GM12891 (cell line): ENCODE results near the gene GFRA1.

Source experiments
- DNase-seq: peaks from one replicate; pipeline ENCODE4 v3.0.0; 2011; ENCODE audit warnings: low spot score; ENCODE audit not compliant: insufficient read length
- FAIRE-seq: peaks from 2 replicates; lab custom pipeline; 2011; peaks lifted over from hg19 to GRCh38; lab: Jason Lieb, UNC
- PAX5 ChIP-seq: IDR thresholded peaks from 2 replicates; pipeline ENCODE4 v1.6.1; 2011; ENCODE audit warnings: low read length, moderate library complexity, mild to moderate bottlenecking; ENCODE audit not compliant: insufficient read depth, severe bottlenecking
- POLR2A ChIP-seq: IDR thresholded peaks from 2 replicates; pipeline ENCODE4 v1.6.1; 2011; ENCODE audit warnings: low read depth, low read length, control low read depth
- POLR2AphosphoS5 ChIP-seq: IDR thresholded peaks from 2 replicates; pipeline ENCODE4 v1.6.1; 2011; ENCODE audit warnings: low read depth, low read length, control low read depth
- POU2F2 ChIP-seq: IDR thresholded peaks from 2 replicates; pipeline ENCODE4 v1.6.1; 2011; ENCODE audit warnings: low read depth, mild to moderate bottlenecking, control low read depth, low read length, moderate library complexity
- SPI1 ChIP-seq: IDR thresholded peaks from 2 replicates; pipeline ENCODE4 v1.6.1; 2011; ENCODE audit warnings: low read depth, low read length, control low read depth
- TAF1 ChIP-seq: IDR thresholded peaks from 2 replicates; pipeline ENCODE4 v1.6.1; 2011; ENCODE audit warnings: low read depth, low read length, control low read depth

Gene GFRA1

DNA sequence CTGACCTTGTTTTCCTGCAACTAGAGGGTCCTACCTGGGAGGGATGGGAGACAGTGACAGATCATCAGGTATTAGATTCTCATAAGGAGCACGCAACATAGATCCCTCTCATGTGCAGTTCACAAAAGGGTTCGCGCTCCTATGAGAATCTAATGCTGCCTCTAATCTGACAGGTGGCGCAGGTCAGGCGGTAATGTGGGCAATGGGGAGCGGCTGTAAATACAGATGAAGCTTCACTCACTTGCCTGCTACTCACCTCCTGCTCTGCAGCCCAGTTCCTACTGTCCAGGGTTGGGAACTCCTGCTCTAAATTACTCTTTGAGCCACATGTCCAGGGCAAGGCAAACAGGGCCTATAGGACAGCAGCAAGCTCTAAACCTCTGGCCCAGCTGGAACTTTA is 46.2 kb downstream of the GFRA1 start:
- TF ChIP-seq POLR2AphosphoS5 = no peak
- TF ChIP-seq SPI1 = no peak
- no peak for TF ChIP-seq TAF1
- TF ChIP-seq POLR2A = no peak

DNA sequence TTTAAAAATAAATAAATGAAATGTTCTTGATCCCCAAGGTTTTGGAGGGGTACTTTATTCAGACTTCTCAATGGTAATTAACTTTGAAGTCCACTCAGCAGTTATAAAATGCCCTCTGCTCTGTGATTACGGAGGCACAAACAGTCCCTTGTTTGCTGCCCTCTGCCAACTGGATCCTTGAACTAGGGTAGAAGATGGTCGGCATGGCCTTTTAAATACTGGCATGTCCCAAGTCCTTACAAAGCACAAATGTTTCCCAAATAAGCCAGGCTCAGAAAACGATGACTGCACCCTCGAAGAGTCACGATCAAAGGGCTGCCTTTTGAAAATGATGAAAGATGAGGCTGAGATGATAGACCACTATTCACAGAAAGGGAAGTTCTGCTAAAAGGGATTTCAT is 47.0 kb downstream of the GFRA1 start:
- TF ChIP-seq TAF1 (no peak), POLR2A (no peak), POLR2AphosphoS5 (no peak), PAX5 (no peak), SPI1 (no peak)
- DNase-seq (no peak), FAIRE-seq (no peak)

More for the DNA sequence above, 46.2 kb downstream of the GFRA1 start:
- FAIRE-seq = no peak
- DNase-seq = no peak

DNA sequence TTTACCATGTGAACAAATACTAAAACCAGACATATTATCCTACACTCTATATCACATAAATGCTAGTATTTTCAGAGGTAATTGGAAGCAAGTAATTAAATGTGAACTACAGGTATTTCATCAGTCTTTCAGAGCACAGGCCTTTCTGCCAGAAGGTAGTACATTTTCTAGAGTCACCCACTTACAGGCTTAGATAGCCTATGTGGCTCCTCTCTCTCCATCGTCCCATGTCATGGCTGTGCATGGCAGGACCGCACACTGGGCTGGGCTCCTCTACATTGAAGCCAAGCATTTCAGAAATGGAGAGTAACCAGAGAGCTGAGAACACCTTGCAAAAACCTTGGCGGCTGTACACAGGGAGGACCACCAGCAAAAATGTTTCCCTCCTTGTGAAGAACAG is 49.7 kb downstream of the GFRA1 start:
- no peak for DNase-seq
- no peak for TF ChIP-seq POU2F2
- TF ChIP-seq POLR2A = no peak
- no peak for TF ChIP-seq POLR2AphosphoS5
- TF ChIP-seq PAX5 = no peak
- TF ChIP-seq SPI1 = no peak
- TF ChIP-seq TAF1 = no peak
- no peak for FAIRE-seq

DNA sequence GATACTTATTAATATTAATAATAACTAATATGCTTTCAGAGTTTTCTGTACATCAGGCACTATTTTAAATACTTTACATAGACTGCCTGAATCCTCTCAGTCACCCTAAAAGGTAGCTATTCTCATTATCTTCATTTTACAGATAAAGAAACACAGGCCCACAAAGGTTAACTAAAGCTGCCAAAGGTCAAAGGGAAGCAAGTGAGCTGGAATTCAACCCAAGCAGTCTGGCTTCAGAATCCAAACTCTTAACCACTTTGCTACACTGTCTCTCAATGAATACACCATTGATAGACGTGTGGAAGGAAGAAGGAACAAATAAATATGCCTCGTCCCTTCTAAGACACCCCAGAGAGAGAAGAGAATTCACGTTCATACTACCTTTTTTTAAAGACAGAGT is 52.0 kb downstream of the GFRA1 start:
- FAIRE-seq (no peak), DNase-seq (no peak)
- TF ChIP-seq POLR2AphosphoS5 = no peak
- TF ChIP-seq POLR2A = no peak
- TF ChIP-seq SPI1 = no peak
- no peak for TF ChIP-seq POU2F2
- TF ChIP-seq PAX5 = no peak
- no peak for TF ChIP-seq TAF1

DNA sequence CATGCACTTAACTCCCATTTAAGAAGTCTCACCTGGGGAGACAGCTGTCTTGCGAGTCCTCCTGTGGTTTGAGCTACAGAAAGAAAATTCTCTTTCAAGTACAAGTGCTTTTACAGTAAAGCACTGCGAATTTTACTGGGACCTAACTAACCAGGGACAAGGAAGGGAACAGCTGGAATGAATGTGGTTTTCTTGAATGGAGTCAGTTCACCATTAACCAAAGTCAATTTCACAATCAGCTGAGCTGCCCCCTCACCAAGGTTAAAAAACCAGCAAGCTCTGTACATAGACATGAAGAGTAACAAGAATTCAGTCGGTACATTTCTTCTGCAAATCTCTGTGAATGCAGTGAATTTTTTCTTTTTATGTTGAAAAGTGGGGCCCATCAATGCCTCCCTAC is 56.3 kb downstream of the GFRA1 start:
- DNase-seq (no peak), FAIRE-seq (no peak)

DNA sequence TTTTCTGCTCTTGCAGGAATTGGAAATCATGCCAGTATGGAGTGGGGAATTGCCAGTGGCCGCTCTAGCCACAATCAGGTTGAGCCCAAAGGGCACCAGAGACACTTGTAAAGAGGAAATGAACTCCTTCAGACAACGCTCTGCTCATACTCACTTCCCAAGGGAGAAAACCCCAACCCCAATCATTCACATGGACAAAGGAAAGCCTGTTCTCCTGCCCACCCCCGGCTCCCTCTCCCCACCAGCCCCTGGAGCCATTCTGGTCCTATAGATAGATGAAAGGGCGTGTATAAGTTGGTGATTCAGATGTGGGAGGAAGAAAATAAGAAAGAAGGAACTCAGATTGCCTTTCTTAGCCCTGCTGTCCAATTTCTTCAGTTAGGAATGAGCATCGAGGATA is 57.4 kb downstream of the GFRA1 start:
- TF ChIP-seq POLR2A = no peak
- no peak for TF ChIP-seq SPI1
- no peak for TF ChIP-seq PAX5
- no peak for TF ChIP-seq POU2F2
- TF ChIP-seq POLR2AphosphoS5 = no peak
- TF ChIP-seq TAF1 = no peak
- FAIRE-seq = no peak
- DNase-seq = no peak

More for the DNA sequence above, 56.3 kb downstream of the GFRA1 start:
- TF ChIP-seq PAX5 = no peak
- no peak for TF ChIP-seq SPI1

DNA sequence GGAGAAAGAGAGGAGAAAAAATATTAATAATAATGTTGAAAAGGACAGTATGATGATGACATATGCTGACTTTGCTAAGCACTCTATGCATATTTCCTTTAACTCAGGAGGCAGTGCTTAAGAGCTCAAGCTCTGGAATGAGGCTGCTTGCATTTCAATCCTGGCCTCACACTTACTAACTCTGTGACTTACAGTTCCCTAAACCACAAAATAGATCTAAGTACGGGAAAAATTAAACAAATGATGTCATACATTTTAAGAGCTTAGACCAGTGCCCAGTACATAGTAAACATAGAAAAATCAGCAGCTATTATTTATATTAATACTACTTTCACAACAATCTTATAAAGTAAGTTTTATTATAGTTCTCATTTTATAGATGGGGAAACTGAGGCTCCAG is 61.3 kb downstream of the GFRA1 start:
- no peak for FAIRE-seq

DNA sequence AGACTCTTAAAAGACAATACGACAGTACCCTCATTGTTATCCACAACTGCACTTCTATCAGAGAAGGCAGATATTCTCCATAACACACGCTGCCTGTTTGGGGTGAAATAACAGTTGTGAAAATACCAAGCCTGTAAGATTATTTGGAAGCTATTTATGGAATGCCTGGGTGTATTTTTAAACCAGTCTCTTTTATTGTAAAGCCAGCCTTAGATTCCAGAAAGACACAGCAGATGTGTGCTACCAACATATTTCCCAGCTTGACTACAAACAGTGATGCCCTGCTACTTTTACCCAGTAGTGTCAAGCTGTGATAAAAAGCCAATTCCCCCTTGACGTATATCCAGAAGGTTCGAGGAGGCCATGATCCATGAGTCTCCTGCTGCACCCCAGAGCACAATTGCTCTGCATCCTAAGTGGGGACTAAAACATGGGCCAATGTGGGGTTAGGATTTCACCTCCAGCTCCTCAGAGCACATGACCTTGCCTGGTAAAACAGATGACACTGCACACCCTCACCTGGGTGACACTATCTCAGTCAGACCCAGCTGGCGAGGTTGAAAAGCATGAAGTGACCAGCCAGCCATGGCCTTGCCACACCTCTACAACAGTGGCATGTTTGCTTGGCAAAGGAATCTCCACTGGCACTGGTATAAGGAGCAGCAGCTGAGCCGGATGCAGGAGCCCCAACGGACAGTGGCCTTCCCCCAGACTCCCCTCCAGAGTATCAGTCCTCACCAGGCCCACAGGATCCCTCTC is 62.2 kb downstream of the GFRA1 start:
- DNase-seq = no peak
- no peak for FAIRE-seq
- TF ChIP-seq POU2F2 (no peak), PAX5 (no peak), TAF1 (no peak)

More for the DNA sequence above, 61.3 kb downstream of the GFRA1 start:
- TF ChIP-seq POLR2A = no peak
- no peak for TF ChIP-seq POU2F2
- no peak for TF ChIP-seq SPI1
- no peak for TF ChIP-seq PAX5
- TF ChIP-seq TAF1 = no peak
- no peak for TF ChIP-seq POLR2AphosphoS5
- DNase-seq = no peak

DNA sequence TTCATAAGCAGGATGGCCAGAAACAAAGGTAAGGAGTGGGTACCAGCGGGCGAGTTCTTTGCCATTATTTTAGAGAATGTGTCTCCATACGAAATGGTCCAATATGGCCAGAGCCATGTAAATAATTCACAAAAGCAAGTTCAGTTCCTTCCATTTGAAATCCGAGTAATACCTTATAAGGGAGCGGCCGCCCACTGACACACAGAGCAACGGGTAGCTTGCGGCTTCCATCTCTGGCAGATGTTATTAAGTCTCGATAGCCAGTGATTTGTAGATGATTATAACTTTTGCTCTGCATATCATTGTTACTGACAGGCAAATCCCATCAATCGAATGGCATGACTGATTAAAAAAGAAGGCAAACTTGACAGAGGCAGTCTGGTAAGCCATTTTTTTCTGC is 63.2 kb downstream of the GFRA1 start:
- DNase-seq (no peak), FAIRE-seq (no peak)
- no peak for TF ChIP-seq PAX5
- TF ChIP-seq POLR2AphosphoS5 = no peak
- no peak for TF ChIP-seq TAF1
- TF ChIP-seq POLR2A = no peak
- no peak for TF ChIP-seq POU2F2
- no peak for TF ChIP-seq SPI1

DNA sequence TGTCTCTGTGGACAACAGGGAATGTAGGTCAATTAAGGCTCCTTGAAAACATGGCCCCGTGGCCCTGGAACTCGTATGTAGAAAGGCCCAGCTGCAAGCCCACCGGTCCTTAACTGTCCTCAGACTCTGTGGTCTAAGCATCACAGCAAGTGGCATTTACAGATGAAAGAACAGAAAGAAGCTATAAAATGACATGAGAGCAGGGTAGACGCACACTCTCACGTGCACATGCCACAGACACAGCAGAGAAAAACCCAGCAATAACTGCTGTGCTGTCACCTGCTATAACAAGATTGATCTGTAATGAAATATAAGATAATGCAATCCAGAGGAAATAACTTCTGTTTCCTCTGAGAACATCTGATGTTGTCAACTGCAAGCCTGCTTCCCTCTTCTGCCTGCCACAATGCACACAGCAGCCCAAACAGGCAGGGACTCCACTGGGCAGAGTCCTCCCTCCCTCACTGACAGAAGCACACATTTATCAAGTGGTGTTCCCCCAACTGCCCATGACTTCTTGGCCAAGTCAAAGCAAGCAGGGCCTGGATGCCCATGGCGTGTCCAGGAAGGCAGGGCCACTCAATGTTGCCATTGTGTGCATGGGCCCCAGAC is 63.9 kb downstream of the GFRA1 start:
- FAIRE-seq (no peak), DNase-seq (no peak)
- TF ChIP-seq PAX5 = no peak

DNA sequence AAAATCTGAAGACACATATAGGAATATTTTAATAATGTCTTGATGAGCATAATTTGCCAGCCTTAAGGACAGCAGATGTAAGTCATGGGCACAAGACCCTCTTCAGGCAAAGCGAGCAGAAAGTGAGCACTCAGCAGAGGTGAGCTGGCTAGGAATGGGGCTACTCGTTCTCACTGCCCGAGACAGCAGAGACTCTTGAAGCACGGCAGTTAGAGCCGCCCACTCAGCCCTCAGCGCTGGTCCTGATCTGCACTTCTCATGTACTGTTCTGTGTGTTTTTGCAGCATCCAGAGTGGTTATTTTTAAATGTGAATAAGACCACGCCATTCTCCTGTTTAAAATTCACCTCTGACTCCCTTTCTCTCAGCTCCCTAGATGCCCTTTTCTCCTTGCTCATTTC is 65.3 kb downstream of the GFRA1 start:
- DNase-seq (no peak), FAIRE-seq (no peak)
- no peak for TF ChIP-seq POLR2A
- no peak for TF ChIP-seq TAF1
